Muscle layer of colon (tissue), 2 donors: Measurements from ENCODE around the gene TPD52L2.
A peak's percentile ranks its signal among the peaks of the same experiment; 100 is the strongest.
"Not testable (repeated sequence)": the region's sequence is repeated elsewhere in the genome, so short reads cannot be mapped to it uniquely, and the experiment has no call there.

ENCODE experiments used
- H3K27ac ChIP-seq: one replicate; pipeline ENCODE4 v1.7.0; 2013; ENCODE audit warnings: low read depth, mild to moderate bottlenecking, low read length, moderate library complexity
- H3K27me3 ChIP-seq, 2 donors: one replicate each; pipeline ENCODE4 v1.7.0; 2013; ENCODE audit warnings: low read length in 2 of 2, mild to moderate bottlenecking in 2 of 2; ENCODE audit not compliant: insufficient read depth in 2 of 2, control insufficient read depth in 1 of 2
- H3K36me3 ChIP-seq: one replicate; pipeline ENCODE4 v1.7.0; 2013; ENCODE audit warnings: mild to moderate bottlenecking, low read length; ENCODE audit not compliant: insufficient read depth
- H3K4me1 ChIP-seq: one replicate; pipeline ENCODE4 v1.7.0; 2013; ENCODE audit warnings: mild to moderate bottlenecking, low read length; ENCODE audit not compliant: insufficient read depth
- H3K4me3 ChIP-seq, 2 donors: one replicate each; pipeline ENCODE4 v1.7.0; 2013; ENCODE audit warnings: low read length in 2 of 2, low read depth in 1 of 2, mild to moderate bottlenecking in 1 of 2, moderate library complexity in 1 of 2
- H3K9ac ChIP-seq: one replicate; pipeline ENCODE4 v1.7.0; 2013; ENCODE audit warnings: low read length
- H3K9me3 ChIP-seq: one replicate; pipeline ENCODE4 v1.7.0; 2013; ENCODE audit warnings: mild to moderate bottlenecking, low read length
- donor health status: abdominal sarcoma.
- donor health status: Adenocarcinoma of cecum.

Gene TPD52L2

GRCh38 chr20:63858393-63859165 is 6.5 kb upstream of the TPD52L2 start:
- Histone ChIP-seq H3K4me1 (peaks cover 20% of the 10 kb centered on the region), H3K27me3 (peaks cover 5 to 51% of the 10 kb centered on the region in 2 donors), H3K27ac (no peak overlapping the region), H3K9ac (no peak overlapping the region), H3K4me3 (no peak overlapping the region), H3K36me3 (no peaks in the 10 kb centered on the region), H3K9me3 (no peaks in the 10 kb centered on the region)

- Histone ChIP-seq H3K9me3 (no peaks in the 10 kb centered on the region), H3K27me3 (peaks cover 4 to 45% of the 10 kb centered on the region in 2 donors), H3K27ac (no peak overlapping the region), H3K36me3 (no peaks in the 10 kb centered on the region), H3K4me1 (peaks cover 22% of the 10 kb centered on the region), H3K4me3 (no peak overlapping the region), H3K9ac (no peak overlapping the region)
Measured at GRCh38 chr20:63859166-63859699, 5.8 kb upstream of the TPD52L2 start.

GRCh38 chr20:63860325-63861051 is 4.6 kb upstream of the TPD52L2 start:
- Histone ChIP-seq H3K9me3 (no peaks in the 10 kb centered on the region), H3K4me1 (peaks cover 22% of the 10 kb centered on the region), H3K4me3 (no peak overlapping the region), H3K9ac (no peak overlapping the region), H3K27me3 (peaks cover 0 to 32% of the 10 kb centered on the region in 2 donors), H3K36me3 (no peaks in the 10 kb centered on the region), H3K27ac (no peak overlapping the region)

- Histone ChIP-seq H3K27me3 (peaks cover 0 to 23% of the 10 kb centered on the region in 2 donors), H3K4me3 (no peak within 1 kb of the TSS), H3K9me3 (no peaks in the 10 kb centered on the region), H3K27ac (no peak within 1 kb of the TSS), H3K9ac (no peak within 1 kb of the TSS), H3K4me1 (peaks cover 22% of the 10 kb centered on the region), H3K36me3 (no peaks in the 10 kb centered on the region)
Measured at GRCh38 chr20:63861365-63861934, 3.6 kb upstream of the TPD52L2 start, which contains the start of gene ABHD16B. TSS of gene ABHD16B (plus strand) at chr20:63861498. CDS start at chr20:63861541, 43 bp downstream.

- Histone ChIP-seq H3K27ac (no peak overlapping the region), H3K36me3 (no peaks in the 10 kb centered on the region), H3K27me3 (peaks cover 0 to 15% of the 10 kb centered on the region in 2 donors), H3K9ac (no peak overlapping the region), H3K4me3 (no peak overlapping the region), H3K9me3 (no peaks in the 10 kb centered on the region), H3K4me1 (peaks cover 22% of the 10 kb centered on the region)
Measured at GRCh38 chr20:63861981-63862901, 2.8 kb upstream of the TPD52L2 start.

GRCh38 chr20:63863021-63863797 is 1.9 kb upstream of the TPD52L2 start:
- Histone ChIP-seq H3K27ac (peak overlapping the region; percentile 75), H3K27me3 (peaks cover 0 to 5% of the 10 kb centered on the region in 2 donors), H3K4me3 (peak overlapping the region in 1 of 2 donors; percentile 86), H3K9me3 (no peaks in the 10 kb centered on the region), H3K9ac (peak overlapping the region; percentile 68), H3K36me3 (peaks cover 2% of the 10 kb centered on the region), H3K4me1 (peaks cover 15% of the 10 kb centered on the region)

DNA sequence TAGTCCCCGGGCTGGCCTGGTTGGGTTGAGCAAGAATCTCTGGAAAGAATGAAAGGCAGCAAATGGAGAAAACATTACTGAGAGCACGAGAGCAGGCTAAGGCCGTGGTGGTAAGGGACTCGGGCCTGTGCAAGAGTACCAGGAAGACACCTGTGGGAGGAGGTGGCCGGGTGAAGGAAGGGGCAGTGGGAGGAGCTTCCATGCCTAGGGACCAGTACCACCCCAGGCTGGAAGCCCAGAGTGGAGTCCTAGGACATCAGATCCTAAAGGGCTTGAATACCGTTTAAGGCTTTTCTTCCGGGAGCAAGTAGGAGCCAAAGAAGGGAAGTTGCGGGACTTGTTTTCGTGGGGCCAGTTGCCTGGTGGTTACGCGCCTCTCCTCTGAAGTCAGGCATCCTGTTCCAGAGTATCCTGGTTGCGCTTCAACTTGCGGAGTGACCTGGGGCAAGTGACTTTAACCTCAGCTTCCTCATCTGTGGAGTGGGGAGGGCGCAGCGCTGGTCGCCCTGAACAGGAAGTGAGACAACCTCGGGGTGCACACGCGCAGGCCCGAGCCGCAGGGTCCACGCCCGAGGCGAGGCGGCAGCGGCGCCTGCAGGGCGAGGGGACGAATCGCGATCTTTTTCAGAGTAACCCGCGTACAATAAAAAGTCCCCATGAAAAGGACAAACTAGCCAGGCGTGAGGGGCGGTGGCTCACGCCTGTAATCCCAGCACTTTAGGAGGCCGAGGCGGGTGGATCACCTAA is 1.1 kb upstream of the TPD52L2 start:
- Histone ChIP-seq H3K36me3 (peaks cover 8% of the 10 kb centered on the region), H3K9ac (peak overlapping the region; percentile 68), H3K27me3 (no peaks in the 10 kb centered on the region), H3K4me1 (peaks cover 12% of the 10 kb centered on the region), H3K27ac (peak overlapping the region; percentile 75), H3K9me3 (no peaks in the 10 kb centered on the region), H3K4me3 (peak overlapping the region; percentile 83 to 86)

- H3K9ac ChIP-seq: peak overlapping the region; percentile 68
- no peaks in the 10 kb centered on the region for H3K27me3 ChIP-seq
- peak overlapping the region; percentile 83 to 86 for H3K4me3 ChIP-seq
- H3K36me3 ChIP-seq: peaks cover 14% of the 10 kb centered on the region
- peak overlapping the region; percentile 72 for H3K27ac ChIP-seq
- peaks cover 8% of the 10 kb centered on the region for H3K4me1 ChIP-seq
- no peaks in the 10 kb centered on the region for H3K9me3 ChIP-seq
Measured at GRCh38 chr20:63864545-63864977, 509 bp upstream of the TPD52L2 start.

GRCh38 chr20:63867042-63867441 is 2.0 kb downstream of the TPD52L2 start:
- H3K4me1 ChIP-seq, H3K9me3 ChIP-seq, H3K27ac ChIP-seq, H3K27me3 ChIP-seq, H3K9ac ChIP-seq, H3K4me3 ChIP-seq: not testable (repeated sequence)
- peaks cover 24% of the 10 kb centered on the region for H3K36me3 ChIP-seq
